Panc1 (cell line): Measurements from ENCODE around the gene PARVB. TPM values are rescaled to one million over a fixed set of nuclear protein-coding genes. Genes with fewer than 3 reads are reported as not detected.

Experiments
- ATAC-seq: fragments of 200-7000 bp; cut with Tn5 transposase; 2 replicates; pipeline ENCODE4 v1.9.1; 2020; ENCODE audit warnings: mild to moderate bottlenecking, moderate library complexity
- BruUV-seq: library from RNA; stranded (reverse); fragments of 400-500 nt; replicated peaks from 2 replicates; lab custom pipeline; 2021; lab: Mats Ljungman, UMichigan
- CTCF ChIA-PET: fragments of 300-600 bp; sonication (Branson Sonifier 250); formaldehyde crosslinking; loops from one replicate; lab custom pipeline; 2022; ENCODE audit warnings: antibody characterized with exemption; lab: Charles Lee
- POLR2A ChIA-PET: fragments of 300-600 bp; sonication (Branson Sonifier 250); formaldehyde crosslinking; loops from one replicate; lab custom pipeline; 2022; ENCODE audit warnings: antibody characterized with exemption; lab: Charles Lee
- DNase-seq: peaks from one replicate; pipeline ENCODE4 v3.0.0-alpha.2; 2010; ENCODE audit warnings: low read depth, low spot score
- H3K27ac ChIP-seq: 2 replicates; pipeline ENCODE4 v1.5.1; 2011; ENCODE audit warnings: mild to moderate bottlenecking, low read length, inconsistent platforms
- H3K27me3 ChIP-seq: fragments of 200-500 bp; sonication (Bioruptor generic); 2 replicates; pipeline ENCODE4 v1.6.0; 2014; ENCODE audit warnings: low read length, inconsistent platforms; ENCODE audit not compliant: control insufficient read depth, insufficient read depth
- H3K36me3 ChIP-seq: fragments of 200-500 bp; sonication (Bioruptor generic); 2 replicates; pipeline ENCODE4 v1.5.1; 2014; ENCODE audit warnings: inconsistent platforms, mild to moderate bottlenecking, low read length, moderate library complexity; ENCODE audit not compliant: control insufficient read depth, insufficient read depth
- H3K4me1 ChIP-seq: 2 replicates; pipeline ENCODE4 v1.5.1; 2011; ENCODE audit warnings: inconsistent platforms, mild to moderate bottlenecking, low read length, moderate library complexity; ENCODE audit not compliant: control insufficient read depth, insufficient read depth
- H3K4me3 ChIP-seq, 2 experiments: 2 replicates each; pipeline ENCODE4 v1.5.1; 2011 to 2012; ENCODE audit warnings: low read depth in 2 of 2, low read length in 2 of 2, mild to moderate bottlenecking in 2 of 2, inconsistent platforms in 1 of 2, moderate library complexity in 1 of 2
- H3K9me3 ChIP-seq: fragments of 200-500 bp; sonication (Bioruptor generic); 2 replicates; pipeline ENCODE4 v1.5.1; 2014; ENCODE audit warnings: low read depth, mild to moderate bottlenecking, inconsistent platforms, low read length, moderate library complexity; ENCODE audit not compliant: control insufficient read depth, insufficient read depth
- CTCF ChIP-seq: fragments of 450-650 bp; IDR thresholded peaks from 2 replicates; pipeline ENCODE4 v1.5.1; 2017; ENCODE audit warnings: mild to moderate bottlenecking
- POLR2AphosphoS5 ChIP-seq: IDR thresholded peaks from 2 replicates; pipeline ENCODE4 v1.6.1; 2012; ENCODE audit warnings: mild to moderate bottlenecking, low read depth, low read length, moderate library complexity
- REST ChIP-seq, 2 experiments: IDR thresholded peaks; 2 replicates each; pipeline ENCODE4 v1.6.1; 2011 to 2012; ENCODE audit warnings: low read depth in 2 of 2, control low read depth in 1 of 2, low read length in 1 of 2, mild to moderate bottlenecking in 1 of 2, moderate library complexity in 1 of 2; ENCODE audit not compliant: insufficient read depth in 1 of 2
- SIN3A ChIP-seq: IDR thresholded peaks from 2 replicates; pipeline ENCODE4 v1.6.1; 2012; ENCODE audit warnings: low read depth, mild to moderate bottlenecking, low read length, moderate library complexity, borderline replicate concordance; ENCODE audit not compliant: insufficient read depth
- TCF7L2 ChIP-seq: IDR thresholded peaks from 2 replicates; pipeline ENCODE4 v1.6.1; 2011; ENCODE audit warnings: mild to moderate bottlenecking, low read depth, low read length, inconsistent platforms
- in situ Hi-C: cut with HindIII; loops from 2 replicates; pipeline ENCODE4 v1.10.0; 2016; ENCODE audit warnings: low sequenced_read_pairs, low pct_unique_long_range_greater_than_20kb
- intact Hi-C: fragments of 100-400 bp; cut with micrococcal nuclease; formaldehyde crosslinking; loops from one replicate; pipeline ENCODE4 v1.10.0; 2022; ENCODE audit not compliant: unreplicated experiment
- total RNA-seq: library from RNA; stranded (reverse); gene quantifications from one replicate; pipeline ENCODE4 v1.2.1, GENCODE V29; 2021; ENCODE audit not compliant: unreplicated experiment

PARVB gene
- total RNA-seq, 1 experiment from 2014 or later = 28.1 TPM

GRCh38 chr22:44185237-44186120, 161.4 kb downstream of the PARVB start:
- in situ Hi-C loops (no loop called here), intact Hi-C loops (no loop called here)
- Histone ChIP-seq H3K9me3 (no peaks in the 10 kb centered on the region), H3K4me1 (no peaks in the 10 kb centered on the region), H3K4me3 (no peak overlapping the region), H3K27ac (no peak overlapping the region), H3K27me3 (no peaks in the 10 kb centered on the region), H3K36me3 (no peaks in the 10 kb centered on the region)
- TF ChIP-seq POLR2AphosphoS5 = no peak
- no peak for TF ChIP-seq CTCF
- TF ChIP-seq SIN3A = no peak
- TF ChIP-seq TCF7L2 = no peak
- TF ChIP-seq REST (IDR thresholded peaks at IDR 0.05; ENCODE audit: insufficient read depth in 1 of 2, low read depth in 2 of 2, low read length in 1 of 2) = no peak
- DNase-seq (no peak), ATAC-seq (no peak)
- BruUV-seq = no TSS peak
- CTCF ChIA-PET = no interaction called here
- POLR2A ChIA-PET = no interaction called here

GRCh38 chr22:44186121-44186510, 162.0 kb downstream of the PARVB start:
- CTCF ChIA-PET = no interaction called here
- in situ Hi-C loops = no loop called here

More at GRCh38 chr22:44186121-44186510, 162.0 kb downstream of the PARVB start:
- no peaks in the 10 kb centered on the region for H3K4me1 ChIP-seq
- H3K36me3 ChIP-seq = no peaks in the 10 kb centered on the region
- no peak overlapping the region for H3K27ac ChIP-seq
- POLR2A ChIA-PET = no interaction called here
- intact Hi-C loops = no loop called here
- no peak for TF ChIP-seq REST (IDR thresholded peaks at IDR 0.05; ENCODE audit: insufficient read depth in 1 of 2, low read depth in 2 of 2, low read length in 1 of 2)
- TF ChIP-seq CTCF = no peak
- TF ChIP-seq POLR2AphosphoS5 = no peak
- TF ChIP-seq TCF7L2 = no peak
- TF ChIP-seq SIN3A = no peak
- H3K9me3 ChIP-seq = no peaks in the 10 kb centered on the region
- no peaks in the 10 kb centered on the region for H3K27me3 ChIP-seq
- no TSS peak for BruUV-seq
- H3K4me3 ChIP-seq = no peak overlapping the region
- DNase-seq (no peak), ATAC-seq (no peak)
